ENCODE data around the gene BAIAP2L1.
"Not testable (repeated sequence)": the region's sequence is repeated elsewhere in the genome, so short reads cannot be mapped to it uniquely, and the experiment has no call there.

BAIAP2L1 gene, protein sequence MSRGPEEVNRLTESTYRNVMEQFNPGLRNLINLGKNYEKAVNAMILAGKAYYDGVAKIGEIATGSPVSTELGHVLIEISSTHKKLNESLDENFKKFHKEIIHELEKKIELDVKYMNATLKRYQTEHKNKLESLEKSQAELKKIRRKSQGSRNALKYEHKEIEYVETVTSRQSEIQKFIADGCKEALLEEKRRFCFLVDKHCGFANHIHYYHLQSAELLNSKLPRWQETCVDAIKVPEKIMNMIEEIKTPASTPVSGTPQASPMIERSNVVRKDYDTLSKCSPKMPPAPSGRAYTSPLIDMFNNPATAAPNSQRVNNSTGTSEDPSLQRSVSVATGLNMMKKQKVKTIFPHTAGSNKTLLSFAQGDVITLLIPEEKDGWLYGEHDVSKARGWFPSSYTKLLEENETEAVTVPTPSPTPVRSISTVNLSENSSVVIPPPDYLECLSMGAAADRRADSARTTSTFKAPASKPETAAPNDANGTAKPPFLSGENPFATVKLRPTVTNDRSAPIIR

DNA sequence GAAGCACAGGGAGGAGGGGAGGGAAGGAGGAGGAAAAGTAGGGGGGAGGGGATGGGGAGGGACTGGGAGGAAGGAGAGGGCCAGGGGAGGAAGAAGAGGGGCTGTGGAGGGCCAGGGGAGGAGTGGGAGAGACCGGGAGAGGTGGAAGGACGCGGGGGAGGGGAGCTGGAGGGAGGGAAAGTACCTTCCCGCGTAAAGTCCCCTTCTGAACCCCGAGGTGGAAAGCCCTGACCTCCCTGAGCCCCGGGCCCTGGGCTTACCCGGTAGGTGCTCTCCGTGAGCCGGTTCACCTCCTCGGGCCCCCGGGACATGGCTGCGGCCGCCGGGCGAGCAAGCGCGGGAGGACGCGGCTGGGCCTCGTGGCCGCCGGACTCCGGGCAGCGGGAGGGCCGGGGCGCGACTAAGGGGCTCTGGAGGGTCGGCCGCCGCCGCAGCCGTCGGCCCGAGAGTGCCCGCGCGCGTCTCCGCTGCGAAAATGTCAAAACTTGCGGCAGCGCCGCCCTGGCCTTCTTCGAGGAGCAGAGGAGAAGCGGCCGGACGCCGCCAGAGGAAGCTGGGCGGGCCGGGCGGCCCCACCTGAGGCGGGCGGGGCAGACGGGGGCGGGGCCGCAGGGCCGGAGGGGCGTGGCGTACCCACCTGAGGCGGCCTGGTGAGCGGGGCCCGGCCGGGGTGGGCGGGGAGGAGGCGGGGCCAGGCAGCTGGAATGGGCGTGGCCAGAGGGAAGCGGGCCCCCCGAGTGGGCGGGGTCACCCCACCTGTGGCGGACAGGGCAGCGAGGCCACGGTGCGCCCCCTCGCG lies at the start of gene BAIAP2L1:
Gene BAIAP2L1 (minus strand): TSS at position 549 of the 799 bp plus-strand sequence. CDS start 238 bp downstream, at position 311.
- DNase-seq: peak; percentile 89

- no peak for DNase-seq
Observed at GRCh38 chr7:98448766-98449165, 47.9 kb upstream of the BAIAP2L1 start.

GRCh38 chr7:98440992-98441391 lies 40.1 kb upstream of the BAIAP2L1 start:
- DNase-seq: not testable (repeated sequence)

DNA sequence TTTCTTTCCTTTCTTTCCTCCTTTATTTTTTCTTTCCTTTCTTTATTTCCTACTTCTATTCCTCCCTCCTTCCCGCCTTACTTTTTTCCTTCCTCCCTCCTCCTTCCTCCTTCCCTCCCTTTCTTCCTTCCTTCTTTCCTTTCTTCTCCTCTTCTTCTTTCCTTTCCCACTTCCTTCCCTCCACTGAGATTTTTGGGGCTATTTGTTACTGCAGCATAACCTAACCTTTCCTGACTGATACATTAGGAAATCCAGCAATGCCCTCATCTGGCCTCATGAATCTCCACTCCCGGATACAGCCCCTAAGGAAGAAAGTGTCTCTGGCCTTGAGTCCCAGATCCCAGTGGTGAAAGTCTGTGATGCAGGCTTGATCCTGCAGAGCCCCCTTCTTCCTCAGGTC lies 38.6 kb upstream of the BAIAP2L1 start:
- no peak for DNase-seq

DNA sequence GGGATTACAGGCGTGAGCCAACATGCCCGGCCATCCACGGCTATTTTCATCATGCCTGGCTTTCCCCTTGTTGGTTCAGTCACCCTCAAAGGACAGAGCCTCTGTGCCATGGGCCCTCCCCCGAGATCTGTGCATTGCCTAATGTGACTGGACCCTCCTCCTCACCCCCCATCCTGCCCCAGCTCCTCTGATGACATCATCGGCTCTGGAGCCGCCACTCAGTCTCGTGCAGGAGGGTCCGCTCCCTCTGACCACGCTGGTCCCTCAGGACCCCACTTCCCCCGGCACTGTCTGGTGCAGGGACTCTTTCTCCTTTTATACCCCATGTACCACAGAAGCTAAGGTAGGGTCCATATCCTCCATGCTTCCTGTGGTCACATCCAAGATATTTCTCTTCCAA lies 33.2 kb upstream of the BAIAP2L1 start:
- no peak for DNase-seq

DNA sequence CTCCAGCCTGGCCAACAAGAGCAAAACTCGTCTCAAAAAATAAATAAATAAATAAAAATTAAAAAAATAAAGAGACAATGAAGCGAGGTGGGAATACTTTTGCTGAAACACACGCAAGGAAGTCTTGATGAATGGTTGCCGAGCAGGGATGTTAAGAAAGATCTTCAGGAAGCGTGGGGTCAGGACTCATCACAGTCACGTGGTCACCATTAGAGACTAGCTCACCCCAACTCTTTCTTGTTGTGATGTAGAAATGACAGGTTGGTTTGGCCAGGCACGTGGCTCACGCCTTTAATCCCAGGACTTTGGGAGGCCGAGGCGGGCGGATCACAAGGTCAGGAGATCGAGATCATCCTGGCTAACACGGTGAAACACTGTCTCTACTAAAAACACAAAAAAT lies 28.9 kb upstream of the BAIAP2L1 start:
- DNase-seq: no peak

DNA sequence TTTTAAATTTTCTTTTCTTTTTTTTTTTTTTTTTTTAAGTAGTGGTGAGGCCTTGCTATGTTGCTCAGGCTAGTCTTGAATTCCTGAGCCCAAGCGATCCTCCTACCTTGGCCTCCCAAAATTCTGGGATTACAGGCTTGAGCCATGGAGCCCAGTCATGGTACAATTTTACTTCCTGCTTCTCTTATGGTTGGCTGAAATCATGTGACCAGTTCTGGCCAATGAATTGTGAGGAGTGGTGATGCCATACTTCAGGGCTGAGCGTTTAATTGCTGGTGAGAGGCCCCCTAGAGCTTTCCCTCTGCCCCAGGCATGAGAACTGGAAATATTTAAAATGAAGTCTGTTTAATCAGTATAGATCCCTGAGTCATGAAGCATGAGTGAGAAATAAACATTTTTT lies 22.2 kb upstream of the BAIAP2L1 start:
- DNase-seq: no peak

DNA sequence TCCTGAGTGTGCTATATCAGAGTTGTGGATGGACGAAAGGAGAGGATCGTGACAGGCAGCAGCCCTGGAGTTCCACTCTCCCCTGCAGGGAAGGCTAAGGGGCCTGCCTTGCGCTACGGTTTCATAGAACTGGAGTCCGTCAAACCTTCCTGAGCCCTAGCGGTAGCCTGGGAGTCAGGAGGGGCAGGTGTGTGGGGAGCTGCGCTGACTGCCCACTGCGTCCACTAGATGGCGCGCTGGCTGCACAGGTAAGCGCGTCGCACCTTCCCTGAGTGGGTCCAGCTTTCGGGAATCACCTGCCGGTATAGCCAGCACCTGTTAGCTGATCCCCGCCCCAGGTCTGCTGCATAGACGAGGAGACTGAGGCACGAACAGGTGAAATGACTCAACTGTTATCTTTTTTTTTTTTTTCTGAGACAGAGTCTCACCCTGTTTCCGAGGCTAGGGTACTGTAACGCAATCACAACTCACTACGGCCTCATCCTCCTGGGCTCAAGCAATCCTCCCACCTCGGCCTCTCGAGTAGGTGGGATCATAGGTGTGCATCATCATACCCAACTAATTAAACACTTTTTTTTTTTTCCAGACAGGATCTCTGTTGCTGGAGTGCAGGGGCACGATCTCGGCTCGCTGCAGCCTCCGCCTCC lies 20.2 kb upstream of the BAIAP2L1 start:
- peak; percentile 22 for DNase-seq

GRCh38 chr7:98419988-98420387 lies 19.1 kb upstream of the BAIAP2L1 start:
- DNase-seq: not testable (repeated sequence)

GRCh38 chr7:98419316-98419691 lies 18.4 kb upstream of the BAIAP2L1 start:
- DNase-seq: not testable (repeated sequence)

- no peak for DNase-seq
Observed at GRCh38 chr7:98418636-98419315, 17.9 kb upstream of the BAIAP2L1 start.

- DNase-seq: no peak
Observed at GRCh38 chr7:98418271-98418635, 17.4 kb upstream of the BAIAP2L1 start.

GRCh38 chr7:98417604-98418270 lies 16.8 kb upstream of the BAIAP2L1 start:
- not testable (repeated sequence) for DNase-seq

- DNase-seq: no peak
Observed at GRCh38 chr7:98414205-98414900, 13.5 kb upstream of the BAIAP2L1 start.

- not testable (repeated sequence) for DNase-seq
Observed at GRCh38 chr7:98413655-98414054, 12.8 kb upstream of the BAIAP2L1 start.

DNA sequence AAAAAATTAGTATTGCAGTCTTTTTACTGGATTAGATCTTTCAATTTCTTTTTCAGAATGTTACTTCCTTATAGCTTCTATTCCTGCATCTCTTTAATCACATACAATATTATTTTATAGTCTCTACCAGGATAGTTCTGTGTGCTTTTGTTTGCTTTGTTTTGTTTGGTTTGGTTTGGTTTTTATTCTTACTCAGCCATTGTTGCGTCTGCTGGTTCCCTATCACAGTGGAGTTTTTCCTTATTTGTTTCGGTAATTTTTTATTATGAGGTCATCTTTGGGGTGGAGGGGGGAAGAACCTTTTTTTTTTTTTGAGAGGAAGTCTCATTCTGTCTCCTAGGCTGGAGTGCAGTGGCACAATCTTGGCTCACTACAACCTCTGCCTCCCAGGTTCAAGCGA lies 9.0 kb upstream of the BAIAP2L1 start:
- DNase-seq: no peak

DNA sequence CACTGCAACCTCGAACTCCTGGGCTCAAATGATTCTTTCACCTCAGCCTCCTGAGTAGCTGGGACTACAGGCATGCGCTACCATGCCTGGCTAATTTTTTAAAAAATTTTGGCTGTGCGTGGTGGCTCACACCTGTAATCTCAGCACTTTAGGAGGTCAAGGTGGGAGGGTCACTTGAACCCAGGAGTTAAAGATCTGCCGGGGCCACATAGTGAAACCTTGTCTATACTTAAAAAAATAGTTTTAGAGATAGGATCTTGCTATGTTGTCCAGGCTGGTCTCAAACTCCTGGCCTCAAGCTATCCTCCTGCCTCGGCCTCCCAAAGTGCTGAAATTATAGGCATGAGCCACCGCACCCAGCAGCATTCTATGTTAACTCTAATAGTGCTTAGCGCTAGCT lies 7.3 kb upstream of the BAIAP2L1 start:
- not testable (repeated sequence) for DNase-seq

- DNase-seq: no peak
Observed at GRCh38 chr7:98406827-98407226, 5.9 kb upstream of the BAIAP2L1 start.

- no peak for DNase-seq
Observed at GRCh38 chr7:98404840-98405239, 4.0 kb upstream of the BAIAP2L1 start.

GRCh38 chr7:98399890-98400541 lies 874 bp downstream of the BAIAP2L1 start:
- DNase-seq: no peak

DNA sequence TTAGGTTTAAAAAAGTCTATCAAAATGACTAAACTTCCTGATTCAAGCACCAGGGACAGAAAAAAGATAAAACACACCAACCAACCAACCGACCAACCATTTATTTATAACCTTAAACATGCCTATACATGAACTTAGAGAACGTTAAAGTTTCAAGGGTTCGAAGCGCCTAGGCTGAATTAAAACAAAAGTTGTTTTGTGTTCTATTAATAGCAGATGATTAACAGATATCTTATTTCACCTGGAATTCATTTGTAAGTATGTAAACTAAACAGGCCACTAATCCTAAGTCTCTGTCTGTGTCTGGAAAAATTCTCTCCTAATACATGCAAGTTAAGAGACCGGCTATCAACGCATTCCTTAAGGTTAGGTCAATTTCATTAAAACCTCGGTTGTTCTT lies 1.4 kb downstream of the BAIAP2L1 start:
- DNase-seq: no peak

All from femur (tissue), 1 donor.